AG04449 (cell line): ENCODE data around the gene SMTNL1.

Source experiments
- CTCF ChIA-PET: fragments of 350-600 bp; formaldehyde crosslinking; extraction: SDS; loops from one replicate; lab custom pipeline; 2021; ENCODE audit warnings: antibody characterized with exemption; lab: Yijun Ruan, JAX
- POLR2A ChIA-PET: fragments of 400-600, 350-600 bp; formaldehyde crosslinking; extraction: SDS; loops from one replicate; lab custom pipeline; 2020; ENCODE audit warnings: antibody characterized with exemption, inconsistent platforms; lab: Yijun Ruan, JAX
- DNase-seq: peaks from one replicate; pipeline ENCODE4 v3.0.0-alpha.2; 2010; ENCODE audit warnings: low read depth, low spot score
- H3K4me3 ChIP-seq: 2 replicates; pipeline ENCODE4 v1.5.1; 2011; ENCODE audit warnings: low read depth, mild to moderate bottlenecking, control low read depth, low read length
- CTCF ChIP-seq: IDR thresholded peaks from one replicate; pipeline ENCODE4 v1.5.1; 2011; ENCODE audit warnings: mild to moderate bottlenecking, moderate library complexity, low read length, control low read depth, inconsistent platforms; ENCODE audit not compliant: insufficient read depth; ENCODE audit errors: missing control alignments

The SMTNL1 gene

GRCh38 chr11:57504511-57504910 lies 32.9 kb upstream of the SMTNL1 start:
- CTCF ChIA-PET: interaction anchor here (0.9 to 9.4 kb wide), 5 partner anchors 10 to 137 kb away, joined by 3 to 142 read pairs (median 3); partner anchors contain the start of gene SLC43A3
- no peak for DNase-seq
- no peak for TF ChIP-seq CTCF
- H3K4me3 ChIP-seq: no peak overlapping the region
- POLR2A ChIA-PET: no interaction called here

- no peak overlapping the region for H3K4me3 ChIP-seq
- no peak for DNase-seq
- CTCF ChIA-PET: interaction anchor here (0.6 to 9.4 kb wide), 6 partner anchors 12 to 161 kb away, joined by 3 to 142 read pairs (median 6); no protein-coding TSS in a partner anchor
- no peak for TF ChIP-seq CTCF
- POLR2A ChIA-PET: interaction anchor here (0.6 kb wide), 1 partner anchor 25 kb away, joined by 3 read pairs; no protein-coding TSS in a partner anchor
Observed at GRCh38 chr11:57506522-57506921, 30.9 kb upstream of the SMTNL1 start.

GRCh38 chr11:57508341-57509170 lies 28.8 kb upstream of the SMTNL1 start:
- POLR2A ChIA-PET: no interaction called here
- CTCF ChIA-PET: interaction anchor here (1.3 to 9.4 kb wide), 3 partner anchors 14 to 59 kb away, joined by 3 to 142 read pairs (median 11); partner anchors contain the start of gene UBE2L6
- no peak overlapping the region for H3K4me3 ChIP-seq
- DNase-seq: no peak
- no peak for TF ChIP-seq CTCF

- ChIA-PET CTCF (interaction anchor here (0.8 to 2.0 kb wide), 7 partner anchors 14 to 129 kb away, joined by 3 to 19 read pairs (median 6); partner anchors contain the start of gene RTN4RL2), POLR2A (no interaction called here)
- no peak for TF ChIP-seq CTCF
- no peak for DNase-seq
- no peak overlapping the region for H3K4me3 ChIP-seq
Observed at GRCh38 chr11:57511741-57512430, 25.5 kb upstream of the SMTNL1 start.

- ChIA-PET CTCF (interaction anchor here (1.6 to 18.1 kb wide), 7 partner anchors 12 to 131 kb away, joined by 5 to 421 read pairs (median 9); partner anchors contain the start of genes RTN4RL2 and TIMM10), POLR2A (interaction anchor here (0.8 kb wide), 1 partner anchor 30 kb away, joined by 3 read pairs; no protein-coding TSS in a partner anchor)
- DNase-seq: no peak
- no peak overlapping the region for H3K4me3 ChIP-seq
- no peak for TF ChIP-seq CTCF
Observed at GRCh38 chr11:57512646-57513451, 24.5 kb upstream of the SMTNL1 start.
